Panc1 (cell line): ENCODE measurements around the gene OTOG. TPM values are rescaled to one million over a fixed set of nuclear protein-coding genes. Genes with fewer than 3 reads are reported as not detected.

Experiments
- ATAC-seq: fragments of 200-7000 bp; cut with Tn5 transposase; 2 replicates; pipeline ENCODE4 v1.9.1; 2020; ENCODE audit warnings: mild to moderate bottlenecking, moderate library complexity
- BruUV-seq: library from RNA; stranded (reverse); fragments of 400-500 nt; replicated peaks from 2 replicates; lab custom pipeline; 2021; lab: Mats Ljungman, UMichigan
- CTCF ChIA-PET: fragments of 300-600 bp; sonication (Branson Sonifier 250); formaldehyde crosslinking; loops from one replicate; lab custom pipeline; 2022; ENCODE audit warnings: antibody characterized with exemption; lab: Charles Lee
- POLR2A ChIA-PET: fragments of 300-600 bp; sonication (Branson Sonifier 250); formaldehyde crosslinking; loops from one replicate; lab custom pipeline; 2022; ENCODE audit warnings: antibody characterized with exemption; lab: Charles Lee
- DNase-seq: peaks from one replicate; pipeline ENCODE4 v3.0.0-alpha.2; 2010; ENCODE audit warnings: low read depth, low spot score
- H3K27ac ChIP-seq: 2 replicates; pipeline ENCODE4 v1.5.1; 2011; ENCODE audit warnings: mild to moderate bottlenecking, low read length, inconsistent platforms
- H3K27me3 ChIP-seq: fragments of 200-500 bp; sonication (Bioruptor generic); 2 replicates; pipeline ENCODE4 v1.6.0; 2014; ENCODE audit warnings: low read length, inconsistent platforms; ENCODE audit not compliant: control insufficient read depth, insufficient read depth
- H3K36me3 ChIP-seq: fragments of 200-500 bp; sonication (Bioruptor generic); 2 replicates; pipeline ENCODE4 v1.5.1; 2014; ENCODE audit warnings: inconsistent platforms, mild to moderate bottlenecking, low read length, moderate library complexity; ENCODE audit not compliant: control insufficient read depth, insufficient read depth
- H3K4me1 ChIP-seq: 2 replicates; pipeline ENCODE4 v1.5.1; 2011; ENCODE audit warnings: inconsistent platforms, mild to moderate bottlenecking, low read length, moderate library complexity; ENCODE audit not compliant: control insufficient read depth, insufficient read depth
- H3K4me3 ChIP-seq, 2 experiments: 2 replicates each; pipeline ENCODE4 v1.5.1; 2011 to 2012; ENCODE audit warnings: low read depth in 2 of 2, low read length in 2 of 2, mild to moderate bottlenecking in 2 of 2, inconsistent platforms in 1 of 2, moderate library complexity in 1 of 2
- H3K9me3 ChIP-seq: fragments of 200-500 bp; sonication (Bioruptor generic); 2 replicates; pipeline ENCODE4 v1.5.1; 2014; ENCODE audit warnings: low read depth, mild to moderate bottlenecking, inconsistent platforms, low read length, moderate library complexity; ENCODE audit not compliant: control insufficient read depth, insufficient read depth
- CTCF ChIP-seq: fragments of 450-650 bp; IDR thresholded peaks from 2 replicates; pipeline ENCODE4 v1.5.1; 2017; ENCODE audit warnings: mild to moderate bottlenecking
- POLR2AphosphoS5 ChIP-seq: IDR thresholded peaks from 2 replicates; pipeline ENCODE4 v1.6.1; 2012; ENCODE audit warnings: mild to moderate bottlenecking, low read depth, low read length, moderate library complexity
- REST ChIP-seq, 2 experiments: IDR thresholded peaks; 2 replicates each; pipeline ENCODE4 v1.6.1; 2011 to 2012; ENCODE audit warnings: low read depth in 2 of 2, control low read depth in 1 of 2, low read length in 1 of 2, mild to moderate bottlenecking in 1 of 2, moderate library complexity in 1 of 2; ENCODE audit not compliant: insufficient read depth in 1 of 2
- SIN3A ChIP-seq: IDR thresholded peaks from 2 replicates; pipeline ENCODE4 v1.6.1; 2012; ENCODE audit warnings: low read depth, mild to moderate bottlenecking, low read length, moderate library complexity, borderline replicate concordance; ENCODE audit not compliant: insufficient read depth
- TCF7L2 ChIP-seq: IDR thresholded peaks from 2 replicates; pipeline ENCODE4 v1.6.1; 2011; ENCODE audit warnings: mild to moderate bottlenecking, low read depth, low read length, inconsistent platforms
- in situ Hi-C: cut with HindIII; loops from 2 replicates; pipeline ENCODE4 v1.10.0; 2016; ENCODE audit warnings: low sequenced_read_pairs, low pct_unique_long_range_greater_than_20kb
- intact Hi-C: fragments of 100-400 bp; cut with micrococcal nuclease; formaldehyde crosslinking; loops from one replicate; pipeline ENCODE4 v1.10.0; 2022; ENCODE audit not compliant: unreplicated experiment
- total RNA-seq: library from RNA; stranded (reverse); gene quantifications from one replicate; pipeline ENCODE4 v1.2.1, GENCODE V29; 2021; ENCODE audit not compliant: unreplicated experiment

The OTOG gene
- total RNA-seq, 1 experiment from 2014 or later: not detected

GRCh38 chr11:17512101-17512500 is 35.0 kb upstream of the OTOG start:
- in situ Hi-C loops: no loop called here
- H3K27ac ChIP-seq: no peak overlapping the region
- intact Hi-C loops: no loop called here
- H3K36me3 ChIP-seq: no peaks in the 10 kb centered on the region
- H3K9me3 ChIP-seq: no peaks in the 10 kb centered on the region
- POLR2A ChIA-PET: no interaction called here
- no peak overlapping the region for H3K4me3 ChIP-seq
- DNase-seq (no peak), ATAC-seq (no peak)
- no peaks in the 10 kb centered on the region for H3K4me1 ChIP-seq
- no peak for TF ChIP-seq TCF7L2
- no peaks in the 10 kb centered on the region; the same call in 1 of the 2 replicates for H3K27me3 ChIP-seq
- CTCF ChIA-PET: no interaction called here
- no TSS peak for BruUV-seq

GRCh38 chr11:17513853-17514252 is 33.2 kb upstream of the OTOG start:
- H3K4me3 ChIP-seq: no peak overlapping the region
- H3K4me1 ChIP-seq: no peaks in the 10 kb centered on the region
- intact Hi-C loops (no loop called here), in situ Hi-C loops (no loop called here)
- TF ChIP-seq TCF7L2 (no peak), POLR2AphosphoS5 (no peak), REST (IDR thresholded peaks at IDR 0.05; ENCODE audit: insufficient read depth in 1 of 2, low read depth in 2 of 2, low read length in 1 of 2) (no peak), SIN3A (no peak)
- ChIA-PET CTCF (interaction anchor here (0.9 kb wide), 1 partner anchor 129 kb away, joined by 3 read pairs; no protein-coding TSS in a partner anchor), POLR2A (no interaction called here)
- ATAC-seq (no peak), DNase-seq (no peak)
- H3K27ac ChIP-seq: no peak overlapping the region
- H3K36me3 ChIP-seq: no peaks in the 10 kb centered on the region
- no peaks in the 10 kb centered on the region for H3K27me3 ChIP-seq
- H3K9me3 ChIP-seq: no peaks in the 10 kb centered on the region
- BruUV-seq: no TSS peak

- H3K27me3 ChIP-seq: no peaks in the 10 kb centered on the region
- no peaks in the 10 kb centered on the region for H3K36me3 ChIP-seq
- no peaks in the 10 kb centered on the region for H3K9me3 ChIP-seq
- no peak for TF ChIP-seq POLR2AphosphoS5
- TF ChIP-seq CTCF: no peak
- TF ChIP-seq SIN3A: no peak
- no peak for TF ChIP-seq TCF7L2
- no peak for TF ChIP-seq REST (IDR thresholded peaks at IDR 0.05; ENCODE audit: insufficient read depth in 1 of 2, low read depth in 2 of 2, low read length in 1 of 2)
- ATAC-seq: no peak
- intact Hi-C loops: no loop called here
- H3K27ac ChIP-seq: no peak overlapping the region
- ChIA-PET POLR2A (no interaction called here), CTCF (interaction anchor here (0.6 kb wide), 1 partner anchor 82 kb away, joined by 5 read pairs; no protein-coding TSS in a partner anchor)
- BruUV-seq: no TSS peak
- no peak for DNase-seq
- H3K4me3 ChIP-seq: no peak overlapping the region
- H3K4me1 ChIP-seq: no peaks in the 10 kb centered on the region
- in situ Hi-C loops: no loop called here
Measured at GRCh38 chr11:17514476-17514875, 32.6 kb upstream of the OTOG start.
